A549 (cell line): ENCODE data around the gene ERO1A. TPM values are rescaled to one million over a fixed set of nuclear protein-coding genes. Genes with fewer than 3 reads are reported as not detected.
"Not testable (repeated sequence)": the region's sequence is repeated elsewhere in the genome, so short reads cannot be mapped to it uniquely, and the experiment has no call there.

ENCODE experiments used
- ATAC-seq, 2 experiments: fragments of 200-7000 bp in 1 of 2; fragments of >200 bp in 1 of 2; cut with Nextera tagmentation in 1 of 2; cut with Tn5 transposase in 1 of 2; 3 replicates each; pipeline versions ENCODE4 v1.8.0 to v1.9.1; 2018 to 2020; ENCODE audit warnings: mild to moderate bottlenecking in 1 of 2, moderate library complexity in 1 of 2
- CTCF ChIA-PET: fragments of 300-600 bp; sonication (Branson Sonifier 250); formaldehyde crosslinking; extraction: SDS; loops from one replicate; lab custom pipeline; 2021; ENCODE audit warnings: antibody characterized with exemption, inconsistent platforms; lab: Yijun Ruan, JAX
- POLR2A ChIA-PET: fragments of 350-600 bp; formaldehyde crosslinking; extraction: SDS; loops from one replicate; lab custom pipeline; 2021; ENCODE audit warnings: antibody characterized with exemption, inconsistent platforms; lab: Yijun Ruan, JAX
- DNase-seq, 2 experiments: peaks; one replicate each; pipeline versions ENCODE4 v3.0.0 to v3.0.0-alpha.2; 2011 to 2016; ENCODE audit warnings: low read depth in 1 of 2, low spot score in 1 of 2
- FAIRE-seq: peaks from 2 replicates; lab custom pipeline; 2011; peaks lifted over from hg19 to GRCh38; lab: Jason Lieb, UNC
- H3K27ac ChIP-seq, 2 experiments: fragments of >200 bp; sonication (Bioruptor Twin); formaldehyde crosslinking; 3 replicates each; pipeline ENCODE4 v1.5.1; 2016 to 2017
- H3K4me1 ChIP-seq: fragments of >200 bp; sonication (Bioruptor Twin); formaldehyde crosslinking; 3 replicates; pipeline ENCODE4 v1.6.1; 2016
- H3K4me2 ChIP-seq: fragments of >200 bp; sonication (Bioruptor Twin); formaldehyde crosslinking; 3 replicates; pipeline ENCODE4 v1.6.1; 2016
- H3K4me3 ChIP-seq: fragments of >200 bp; sonication (Bioruptor Twin); formaldehyde crosslinking; 3 replicates; pipeline ENCODE4 v1.5.1; 2016
- H3K9me3 ChIP-seq: fragments of >200 bp; sonication (Bioruptor Twin); formaldehyde crosslinking; 3 replicates; pipeline ENCODE4 v1.6.1; 2016
- BCL3 ChIP-seq: fragments of >200 bp; sonication (Bioruptor Twin); formaldehyde crosslinking; IDR thresholded peaks from 3 replicates; pipeline ENCODE4 v1.6.1; 2016
- BHLHE40 ChIP-seq: IDR thresholded peaks from 2 replicates; pipeline ENCODE4 v1.6.1; 2012; ENCODE audit warnings: low read depth, low read length, inconsistent platforms
- CEBPB ChIP-seq, 2 experiments: fragments of >200 bp in 1 of 2; sonication (Bioruptor Twin) in 1 of 2; formaldehyde crosslinking in 1 of 2; IDR thresholded peaks; 2 replicates each; pipeline ENCODE4 v1.6.1; 2012 to 2016
- HOXA7 ChIP-seq: fragments of 250-450 bp; sonication (Bioruptor Pico); IDR thresholded peaks from 2 replicates; pipeline ENCODE4 v1.5.0; 2020; ENCODE audit warnings: mild to moderate bottlenecking, moderate library complexity
- JUN ChIP-seq, 2 experiments: fragments of >200 bp; sonication (Bioruptor Twin); formaldehyde crosslinking; IDR thresholded peaks; 2 replicates in 1 of 2; 3 replicates in 1 of 2; pipeline ENCODE4 v1.6.1; 2016 to 2017
- MAFK ChIP-seq: fragments of 450-650 bp; IDR thresholded peaks from 2 replicates; pipeline ENCODE4 v1.6.1; 2014; ENCODE audit not compliant: partially characterized antibody
- MAX ChIP-seq: IDR thresholded peaks from 2 replicates; pipeline ENCODE4 v1.6.1; 2012
- NFE2L2 ChIP-seq: fragments of 150-350 bp; conservative IDR thresholded peaks from 2 replicates; pipeline ENCODE4 v1.6.1; 2014; ENCODE audit warnings: low read length
- NR3C1 ChIP-seq: fragments of >200 bp; sonication (Bioruptor Twin); formaldehyde crosslinking; IDR thresholded peaks from 3 replicates; pipeline ENCODE4 v1.6.1; 2017
- PBX3 ChIP-seq: IDR thresholded peaks from 2 replicates; pipeline ENCODE4 v1.6.1; 2012
- PHF8 ChIP-seq: fragments of 200-600 bp; sonication (generic); IDR thresholded peaks from 2 replicates; pipeline ENCODE4 v1.6.1; 2016; ENCODE audit warnings: low read depth, mild to moderate bottlenecking, antibody characterized with exemption, moderate library complexity, borderline replicate concordance
- POLR2A ChIP-seq: IDR thresholded peaks from 2 replicates; pipeline ENCODE4 v1.6.1; 2012; ENCODE audit warnings: mild to moderate bottlenecking, low read length
- POLR2AphosphoS2 ChIP-seq: conservative IDR thresholded peaks from 2 replicates; pipeline ENCODE4 v1.6.1; 2012; ENCODE audit warnings: low read length, improper control_type of control experiment, inconsistent platforms
- RAD21 ChIP-seq, 2 experiments: fragments of >200 bp in 1 of 2; sonication (Bioruptor Twin) in 1 of 2; formaldehyde crosslinking in 1 of 2; IDR thresholded peaks in 1 of 2; conservative IDR thresholded peaks in 1 of 2; 2 replicates in 1 of 2; 3 replicates in 1 of 2; pipeline ENCODE4 v1.6.1; 2012 to 2018; ENCODE audit warnings: inconsistent platforms in 1 of 2
- RNF2 ChIP-seq: fragments of 200-600 bp; sonication (generic); IDR thresholded peaks from 2 replicates; pipeline ENCODE4 v1.6.1; 2016; ENCODE audit warnings: low read depth, mild to moderate bottlenecking, antibody characterized with exemption, moderate library complexity, borderline replicate concordance
- SREBF2 ChIP-seq: fragments of 450-650 bp; IDR thresholded peaks from 2 replicates; pipeline ENCODE4 v1.6.1; 2014; ENCODE audit warnings: mild to moderate bottlenecking, moderate library complexity
- TP53 ChIP-seq: fragments of 250-450 bp; sonication (Bioruptor Pico); IDR thresholded peaks from 2 replicates; pipeline ENCODE4 v1.5.0; 2021; ENCODE audit warnings: mild to moderate bottlenecking, moderate library complexity
- ZFP36 ChIP-seq: fragments of 450-650 bp; IDR thresholded peaks from 2 replicates; pipeline ENCODE4 v1.6.1; 2014; ENCODE audit warnings: borderline replicate concordance; ENCODE audit not compliant: partially characterized antibody
- WGBS: methylation state at CpG from one replicate; pipeline ENCODE4 v1.1.6; 2017; ENCODE audit errors: missing lambda C conversion rate; 5-methylcytosine and 5-hydroxymethylcytosine counted together
- polyA plus RNA-seq, 4 experiments: library from polyadenylated mRNA; depleted of rRNA in 3 of 4; stranded (reverse); fragments of >200 nt; fragmentation: RNase III in 1 of 4; extraction: RNeasy Plus Mini Kit Qiagen cat#74134 plus additional on column Dnase treatment in 1 of 4; gene quantifications; 2 replicates in 3 of 4; 3 replicates in 1 of 4; pipeline ENCODE4 v1.2.3, GENCODE V29; 2011 to 2017
- TF ChIP-seq, protein P1 (sequence below): fragments of 250-450 bp; sonication (Bioruptor Pico); IDR thresholded peaks from 2 replicates; pipeline ENCODE4 v1.5.0; 2021; ENCODE audit warnings: mild to moderate bottlenecking, moderate library complexity, borderline replicate concordance
- TF ChIP-seq, protein P2 (sequence below): fragments of 200-600 bp; sonication (generic); IDR thresholded peaks from 2 replicates; pipeline ENCODE4 v1.6.1; 2016; ENCODE audit warnings: antibody characterized with exemption, mild to moderate bottlenecking, moderate library complexity
- TF ChIP-seq, protein P3 (sequence below): fragments of 450-650 bp; IDR thresholded peaks from 2 replicates; pipeline ENCODE4 v1.6.1; 2014; ENCODE audit warnings: antibody characterized with exemption

Gene ERO1A
- polyA plus RNA-seq, 2 of the 4 experiments (the other 2 are of a cell fraction): 39.2 to 69.1 TPM

GRCh38 chr14:52729925-52730708 lies 34.8 kb upstream of the ERO1A start, which contains the start of gene STYX:
TSS of gene STYX (plus strand) at chr14:52730166. CDS start at chr14:52730475, 309 bp downstream.
- Histone ChIP-seq H3K4me1 (peaks cover 9% of the 10 kb centered on the region; the same call in 2 of the 3 replicates), H3K4me2 (peak within 1 kb of the TSS; percentile 90), H3K4me3 (peak within 1 kb of the TSS; percentile 97), H3K9me3 (no peaks in the 10 kb centered on the region), H3K27ac (peak within 1 kb of the TSS; percentile 89 to 90)
- TF ChIP-seq, protein P1, sequence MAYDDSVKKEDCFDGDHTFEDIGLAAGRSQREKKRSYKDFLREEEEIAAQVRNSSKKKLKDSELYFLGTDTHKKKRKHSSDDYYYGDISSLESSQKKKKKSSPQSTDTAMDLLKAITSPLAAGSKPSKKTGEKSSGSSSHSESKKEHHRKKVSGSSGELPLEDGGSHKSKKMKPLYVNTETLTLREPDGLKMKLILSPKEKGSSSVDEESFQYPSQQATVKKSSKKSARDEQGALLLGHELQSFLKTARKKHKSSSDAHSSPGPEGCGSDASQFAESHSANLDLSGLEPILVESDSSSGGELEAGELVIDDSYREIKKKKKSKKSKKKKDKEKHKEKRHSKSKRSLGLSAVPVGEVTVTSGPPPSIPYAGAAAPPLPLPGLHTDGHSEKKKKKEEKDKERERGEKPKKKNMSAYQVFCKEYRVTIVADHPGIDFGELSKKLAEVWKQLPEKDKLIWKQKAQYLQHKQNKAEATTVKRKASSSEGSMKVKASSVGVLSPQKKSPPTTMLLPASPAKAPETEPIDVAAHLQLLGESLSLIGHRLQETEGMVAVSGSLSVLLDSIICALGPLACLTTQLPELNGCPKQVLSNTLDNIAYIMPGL: no peak
- TF ChIP-seq POLR2AphosphoS2 (no peak), NR3C1 (no peak), BCL3 (peak; percentile 59; the same call in 1 of the 3 replicates), MAX (peak; percentile 47; the same call in 1 of the 2 replicates), MAFK (no peak), NFE2L2 (no peak), TP53 (no peak), ZFP36 (no peak), BHLHE40 (no peak), CEBPB (IDR thresholded peaks at IDR 0.05) (no peak), POLR2A (peak; percentile 97), JUN (IDR thresholded peaks at IDR 0.05) (peak in 1 of 2 experiments; percentile 71; a peak in 1 of 5 replicates), RAD21 (conservative IDR thresholded peaks at IDR 0.05 in 1 of 2, IDR thresholded peaks at IDR 0.05 in 1 of 2) (no peak), RNF2 (no peak), PHF8 (peak; percentile 78), PBX3 (0 out of 2 replicates have a peak, but pooled peaks have one; percentile 28)
- ATAC-seq (peak; percentile 99), FAIRE-seq (no peak), DNase-seq (peak; percentile 54 to 97)
- WGBS: 0% methylated on average over 19 of the region's 72 CpGs
- ChIA-PET CTCF (interaction anchor here (1.1 kb wide), 1 partner anchor 19 kb away, joined by 3 read pairs; no protein-coding TSS in a partner anchor), POLR2A (interaction anchor here (0.8 to 2.0 kb wide), 2 partner anchors 24 to 61 kb away, joined by 4 to 7 read pairs; partner anchors contain the start of gene GNPNAT1)

DNA sequence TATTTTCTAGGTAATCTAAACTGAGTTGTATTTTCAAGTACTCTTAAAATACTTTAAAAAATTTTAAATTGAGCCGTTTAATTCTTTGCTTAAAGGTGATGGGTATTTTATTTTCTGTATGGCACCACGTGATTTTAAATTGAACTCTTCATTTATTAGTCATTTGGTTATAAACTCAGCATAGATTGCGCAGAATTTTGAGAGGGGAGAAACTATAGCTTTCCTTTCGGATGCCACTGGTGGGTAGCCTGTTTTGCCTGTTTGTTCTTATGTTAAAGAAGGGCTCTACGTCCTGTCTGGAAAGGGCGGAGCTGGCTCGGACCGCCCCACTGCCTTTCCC lies 34.2 kb upstream of the ERO1A start:
- ChIA-PET CTCF (interaction anchor here (1.1 kb wide), 1 partner anchor 18 kb away, joined by 3 read pairs; no protein-coding TSS in a partner anchor), POLR2A (interaction anchor here (0.8 to 2.0 kb wide), 2 partner anchors 23 to 61 kb away, joined by 4 to 7 read pairs; partner anchors contain the start of gene GNPNAT1)
- Histone ChIP-seq H3K4me1 (peaks cover 9% of the 10 kb centered on the region; the same call in 2 of the 3 replicates), H3K4me2 (peak overlapping the region; percentile 90), H3K4me3 (peak overlapping the region; percentile 39), H3K9me3 (no peaks in the 10 kb centered on the region), H3K27ac (peak overlapping the region; percentile 38 to 42; a peak in 1 of 6 replicates)
- ATAC-seq (no peak), FAIRE-seq (no peak), DNase-seq (no peak)
- TF ChIP-seq, protein P2, sequence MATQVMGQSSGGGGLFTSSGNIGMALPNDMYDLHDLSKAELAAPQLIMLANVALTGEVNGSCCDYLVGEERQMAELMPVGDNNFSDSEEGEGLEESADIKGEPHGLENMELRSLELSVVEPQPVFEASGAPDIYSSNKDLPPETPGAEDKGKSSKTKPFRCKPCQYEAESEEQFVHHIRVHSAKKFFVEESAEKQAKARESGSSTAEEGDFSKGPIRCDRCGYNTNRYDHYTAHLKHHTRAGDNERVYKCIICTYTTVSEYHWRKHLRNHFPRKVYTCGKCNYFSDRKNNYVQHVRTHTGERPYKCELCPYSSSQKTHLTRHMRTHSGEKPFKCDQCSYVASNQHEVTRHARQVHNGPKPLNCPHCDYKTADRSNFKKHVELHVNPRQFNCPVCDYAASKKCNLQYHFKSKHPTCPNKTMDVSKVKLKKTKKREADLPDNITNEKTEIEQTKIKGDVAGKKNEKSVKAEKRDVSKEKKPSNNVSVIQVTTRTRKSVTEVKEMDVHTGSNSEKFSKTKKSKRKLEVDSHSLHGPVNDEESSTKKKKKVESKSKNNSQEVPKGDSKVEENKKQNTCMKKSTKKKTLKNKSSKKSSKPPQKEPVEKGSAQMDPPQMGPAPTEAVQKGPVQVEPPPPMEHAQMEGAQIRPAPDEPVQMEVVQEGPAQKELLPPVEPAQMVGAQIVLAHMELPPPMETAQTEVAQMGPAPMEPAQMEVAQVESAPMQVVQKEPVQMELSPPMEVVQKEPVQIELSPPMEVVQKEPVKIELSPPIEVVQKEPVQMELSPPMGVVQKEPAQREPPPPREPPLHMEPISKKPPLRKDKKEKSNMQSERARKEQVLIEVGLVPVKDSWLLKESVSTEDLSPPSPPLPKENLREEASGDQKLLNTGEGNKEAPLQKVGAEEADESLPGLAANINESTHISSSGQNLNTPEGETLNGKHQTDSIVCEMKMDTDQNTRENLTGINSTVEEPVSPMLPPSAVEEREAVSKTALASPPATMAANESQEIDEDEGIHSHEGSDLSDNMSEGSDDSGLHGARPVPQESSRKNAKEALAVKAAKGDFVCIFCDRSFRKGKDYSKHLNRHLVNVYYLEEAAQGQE: no peak
- no peak for TF ChIP-seq HOXA7 (CRISPR knock-in tag)
- TF ChIP-seq SREBF2: no peak
- TF ChIP-seq, protein P3, sequence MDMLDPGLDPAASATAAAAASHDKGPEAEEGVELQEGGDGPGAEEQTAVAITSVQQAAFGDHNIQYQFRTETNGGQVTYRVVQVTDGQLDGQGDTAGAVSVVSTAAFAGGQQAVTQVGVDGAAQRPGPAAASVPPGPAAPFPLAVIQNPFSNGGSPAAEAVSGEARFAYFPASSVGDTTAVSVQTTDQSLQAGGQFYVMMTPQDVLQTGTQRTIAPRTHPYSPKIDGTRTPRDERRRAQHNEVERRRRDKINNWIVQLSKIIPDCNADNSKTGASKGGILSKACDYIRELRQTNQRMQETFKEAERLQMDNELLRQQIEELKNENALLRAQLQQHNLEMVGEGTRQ: peak; percentile 56
- WGBS: 4% methylated on average over 8 of the region's 8 CpGs

- not testable (repeated sequence) for DNase-seq, FAIRE-seq, H3K27ac ChIP-seq, H3K9me3 ChIP-seq, H3K4me1 ChIP-seq, H3K4me3 ChIP-seq, ATAC-seq
- ChIA-PET CTCF (interaction anchor here (1.1 kb wide), 1 partner anchor 18 kb away, joined by 3 read pairs; no protein-coding TSS in a partner anchor), POLR2A (interaction anchor here (2.0 kb wide), 1 partner anchor 23 kb away, joined by 7 read pairs; no protein-coding TSS in a partner anchor)
- peak overlapping the region; percentile 90 for H3K4me2 ChIP-seq
- 87% methylated on average over 15 of the region's 15 CpGs for WGBS
Observed at GRCh38 chr14:52729035-52729434, 33.7 kb upstream of the ERO1A start.
